HG03354 (cell line): Measurements from ENCODE around the gene B4GALNT3.
A peak's percentile ranks its signal among the peaks of the same experiment; 100 is the strongest.
"Not testable (repeated sequence)": the region's sequence is repeated elsewhere in the genome, so short reads cannot be mapped to it uniquely, and the experiment has no call there.

Experiments used
- ATAC-seq: cut with Tn5 transposase; IDR thresholded peaks from one replicate; pipeline ENCODE4 v1.9.1; 2021; ENCODE audit warnings: mild to moderate bottlenecking; ENCODE audit not compliant: unreplicated experiment, poor library complexity, severe bottlenecking

Gene B4GALNT3

GRCh38 chr12:569803-570434 lies 110.2 kb downstream of the B4GALNT3 start:
- peak; percentile 83 for ATAC-seq

GRCh38 chr12:570435-570920 lies 110.7 kb downstream of the B4GALNT3 start:
- no peak for ATAC-seq

GRCh38 chr12:570921-571794 lies 111.4 kb downstream of the B4GALNT3 start:
- no peak for ATAC-seq

GRCh38 chr12:571795-572531 lies 112.2 kb downstream of the B4GALNT3 start:
- ATAC-seq, result no peak

- ATAC-seq, result no peak
Observed at GRCh38 chr12:572532-572899, 112.8 kb downstream of the B4GALNT3 start.

GRCh38 chr12:573232-573631 lies 113.5 kb downstream of the B4GALNT3 start:
- ATAC-seq, result no peak

GRCh38 chr12:574475-575128 lies 114.9 kb downstream of the B4GALNT3 start:
- ATAC-seq, result no peak

- ATAC-seq, result no peak
Observed at GRCh38 chr12:575129-575502, 115.4 kb downstream of the B4GALNT3 start.

- ATAC-seq, result peak; percentile 71
Observed at GRCh38 chr12:575948-576614, 116.3 kb downstream of the B4GALNT3 start.

GRCh38 chr12:576615-577110 lies 116.9 kb downstream of the B4GALNT3 start:
- no peak for ATAC-seq

- ATAC-seq, result not testable (repeated sequence)
Observed at GRCh38 chr12:577994-578747, 118.4 kb downstream of the B4GALNT3 start.

- ATAC-seq, result no peak
Observed at GRCh38 chr12:578748-579419, 119.1 kb downstream of the B4GALNT3 start.

- ATAC-seq, result no peak
Observed at GRCh38 chr12:579420-580110, 119.8 kb downstream of the B4GALNT3 start.

- ATAC-seq, result no peak
Observed at GRCh38 chr12:580813-581212, 121.1 kb downstream of the B4GALNT3 start.

GRCh38 chr12:581321-581720 lies 121.6 kb downstream of the B4GALNT3 start:
- no peak for ATAC-seq

GRCh38 chr12:581746-582145 lies 122.0 kb downstream of the B4GALNT3 start:
- no peak for ATAC-seq

- ATAC-seq, result no peak
Observed at GRCh38 chr12:583251-583869, 123.6 kb downstream of the B4GALNT3 start.
